ENCODE data around the gene SLC35A5. TPM values are rescaled to one million over a fixed set of nuclear protein-coding genes. Genes with fewer than 3 reads are reported as not detected.

Gene SLC35A5
- total RNA-seq: 58.2 and 66.3 TPM in 2 replicates

GRCh38 chr3:112561734-112562529, at the start of gene SLC35A5, which contains the start of gene ATG3:
SLC35A5 (plus strand) TSS chr3:112562045; CDS start chr3:112563404, 1,359 bp downstream.
ATG3 (minus strand) TSS chr3:112561962; CDS start chr3:112561528, 434 bp downstream.

Other genes starting within 250 kb of the SLC35A5 start
- gene CD200, start 228.9 kb upstream of the SLC35A5 start, total RNA-seq: 12.3 and 12.8 TPM in 2 replicates
- 0.07 and 0.30 TPM in 2 replicates for gene BTLA, start 62.6 kb upstream of the SLC35A5 start, total RNA-seq
- 53.3 and 54.7 TPM in 2 replicates for gene ATG3, start 83 bp upstream of the SLC35A5 start, total RNA-seq
- gene CCDC80, start 79.1 kb downstream of the SLC35A5 start, total RNA-seq: 1,619 and 1,677 TPM in 2 replicates